Activated naive CD8-positive, alpha-beta T cell treated with anti-CD3 and anti-CD28 coated beads, Interleukin-2, amount 10 ng/mL, durations not matched to agents 7 days and 5 days (primary cell): Measurements from ENCODE around the gene ADCY5. TPM values are rescaled to one million over a fixed set of nuclear protein-coding genes. Genes with fewer than 3 reads are reported as not detected.

ENCODE experiments used
- ATAC-seq: fragments of 150-1000 bp; cut with Tn5 transposase; one replicate; pipeline ENCODE4 v1.10.0; 2021; ENCODE audit warnings: low read depth, moderate library complexity
- POLR2A ChIA-PET: fragments of 350-600 bp; sonication (Branson Sonifier 250); formaldehyde crosslinking; loops from one replicate; lab custom pipeline; 2021; ENCODE audit warnings: antibody characterized with exemption; lab: Charles Lee
- DNase-seq: peaks from one replicate; pipeline ENCODE4 v3.0.0; 2021
- H3K27ac Mint-ChIP-seq: one replicate; pipeline ENCODE4 v1.8.0; 2022; ENCODE audit warnings: mild to moderate bottlenecking, mixed read lengths
- H3K27me3 Mint-ChIP-seq: one replicate; pipeline ENCODE4 v1.8.0; 2022; ENCODE audit warnings: mild to moderate bottlenecking, moderate library complexity, mixed read lengths
- H3K36me3 Mint-ChIP-seq: one replicate; pipeline ENCODE4 v1.8.0; 2021; ENCODE audit warnings: mild to moderate bottlenecking, mixed read lengths
- H3K4me1 Mint-ChIP-seq: one replicate; pipeline ENCODE4 v1.8.0; 2021; ENCODE audit warnings: mixed read lengths
- H3K4me3 Mint-ChIP-seq: one replicate; pipeline ENCODE4 v1.8.0; 2022; ENCODE audit warnings: mild to moderate bottlenecking, moderate library complexity, mixed read lengths
- H3K9me3 Mint-ChIP-seq: one replicate; pipeline ENCODE4 v1.8.0; 2021; ENCODE audit warnings: mixed read lengths
- total RNA-seq, 2 experiments: library from RNA; stranded (reverse); gene quantifications; one replicate each; pipeline ENCODE4 v1.2.3, GENCODE V29; 2021

ADCY5 gene
- total RNA-seq, 2 experiments from 2014 or later: not detected

DNA sequence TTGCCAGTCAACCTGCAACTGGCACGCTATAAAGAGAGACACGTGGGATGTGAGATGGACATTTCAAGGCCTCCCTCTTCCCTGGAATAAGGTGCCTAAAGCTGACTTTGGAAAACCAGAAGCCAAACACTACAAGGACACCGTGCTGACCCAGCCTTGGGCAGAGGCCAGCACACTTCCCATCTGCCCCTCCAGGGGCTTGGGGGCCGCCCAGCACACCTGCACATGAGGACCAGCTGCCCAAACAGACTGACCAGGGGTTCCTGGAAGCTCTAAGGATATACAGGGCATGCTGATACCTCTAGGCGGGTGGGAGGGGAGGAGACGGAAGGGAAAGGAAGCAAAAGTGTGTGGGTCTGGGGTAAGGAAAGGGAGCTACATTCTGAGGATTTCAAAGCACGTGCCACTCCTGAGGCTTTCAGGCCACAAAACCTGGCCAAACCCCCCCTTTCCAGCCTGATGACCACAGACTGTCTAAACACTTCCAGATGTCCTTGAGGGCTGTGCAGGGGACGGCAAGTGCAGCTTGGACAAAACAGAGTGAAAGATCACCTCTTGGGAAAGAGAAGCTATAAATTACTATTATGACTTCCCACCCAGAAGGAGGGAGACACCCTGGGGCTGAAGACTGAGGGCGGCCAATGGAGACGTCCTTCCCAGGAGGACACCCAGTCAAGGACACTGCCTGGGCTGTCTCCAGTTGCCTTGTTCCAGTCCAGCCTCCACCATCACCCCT is 57.9 kb downstream of the ADCY5 start:
- H3K9me3 Mint-ChIP-seq: no peaks in the 10 kb centered on the region
- DNase-seq (no peak), ATAC-seq (no peak)
- no peak overlapping the region for H3K27ac Mint-ChIP-seq
- no peak overlapping the region for H3K4me3 Mint-ChIP-seq
- no peaks in the 10 kb centered on the region for H3K4me1 Mint-ChIP-seq
- H3K27me3 Mint-ChIP-seq: peaks cover 25% of the 10 kb centered on the region
- H3K36me3 Mint-ChIP-seq: no peaks in the 10 kb centered on the region
- POLR2A ChIA-PET: no interaction called here

DNA sequence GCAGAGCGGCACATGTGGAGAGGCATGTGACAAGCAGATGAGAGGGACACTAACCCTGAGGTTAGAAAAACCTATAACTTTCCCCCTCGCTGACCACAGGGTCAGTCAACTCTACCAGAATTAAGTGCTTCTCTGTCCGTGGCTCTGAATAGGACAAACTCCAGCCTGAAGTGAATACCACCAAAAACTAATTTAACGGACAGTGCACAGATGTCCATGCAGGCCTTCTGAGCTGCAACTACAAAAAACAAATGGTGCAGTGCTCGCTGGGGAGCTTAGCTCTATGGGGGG is 59.3 kb downstream of the ADCY5 start:
- Mint-ChIP-seq H3K9me3 (no peaks in the 10 kb centered on the region), H3K36me3 (no peaks in the 10 kb centered on the region), H3K27me3 (peaks cover 19% of the 10 kb centered on the region), H3K4me3 (no peak overlapping the region), H3K27ac (no peak overlapping the region), H3K4me1 (no peaks in the 10 kb centered on the region)
- no peak for DNase-seq
- ATAC-seq: no peak
- POLR2A ChIA-PET: no interaction called here

DNA sequence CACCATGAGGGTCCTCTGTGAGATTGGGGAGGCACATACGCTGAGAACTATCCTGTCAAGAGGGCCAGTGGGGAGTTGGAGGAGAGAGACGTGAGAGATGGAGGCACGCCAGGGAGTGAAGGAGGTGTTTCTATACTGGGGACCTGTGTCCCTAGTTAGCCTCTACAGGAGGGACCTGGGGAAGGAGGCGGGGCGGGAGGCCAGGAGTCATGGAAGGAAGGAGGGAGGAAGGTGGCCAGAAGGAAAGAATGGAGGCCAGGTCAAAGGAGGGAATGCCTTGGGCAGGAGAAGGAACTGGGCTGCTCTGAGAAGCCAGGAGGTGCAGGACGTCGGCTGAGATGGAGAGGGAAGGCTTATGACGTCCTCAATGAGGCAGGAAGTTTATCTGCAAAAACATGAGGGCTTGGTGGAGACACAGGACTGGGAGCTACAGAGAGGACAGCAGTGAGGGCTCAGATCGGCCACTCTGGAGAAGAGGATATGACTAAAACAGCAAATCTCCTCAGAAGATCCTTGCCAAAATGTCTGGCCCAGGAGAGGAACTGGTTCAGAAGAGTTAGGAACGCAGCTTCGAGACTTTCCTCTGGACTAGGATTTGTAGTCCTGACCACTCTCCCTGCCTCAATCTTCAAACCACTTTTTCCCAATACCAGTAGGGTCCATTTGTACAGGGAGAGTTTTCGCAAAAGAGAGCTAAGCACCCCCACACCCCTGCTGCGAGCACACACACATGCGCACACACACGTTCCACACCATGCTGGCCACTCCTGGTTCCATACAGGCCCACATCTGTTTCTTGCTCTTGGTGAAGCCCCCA is 59.9 kb downstream of the ADCY5 start:
- Mint-ChIP-seq H3K9me3 (no peaks in the 10 kb centered on the region), H3K4me3 (no peak overlapping the region), H3K27ac (no peak overlapping the region), H3K27me3 (peaks cover 19% of the 10 kb centered on the region), H3K4me1 (no peaks in the 10 kb centered on the region), H3K36me3 (no peaks in the 10 kb centered on the region)
- POLR2A ChIA-PET: no interaction called here
- ATAC-seq (no peak), DNase-seq (no peak)

DNA sequence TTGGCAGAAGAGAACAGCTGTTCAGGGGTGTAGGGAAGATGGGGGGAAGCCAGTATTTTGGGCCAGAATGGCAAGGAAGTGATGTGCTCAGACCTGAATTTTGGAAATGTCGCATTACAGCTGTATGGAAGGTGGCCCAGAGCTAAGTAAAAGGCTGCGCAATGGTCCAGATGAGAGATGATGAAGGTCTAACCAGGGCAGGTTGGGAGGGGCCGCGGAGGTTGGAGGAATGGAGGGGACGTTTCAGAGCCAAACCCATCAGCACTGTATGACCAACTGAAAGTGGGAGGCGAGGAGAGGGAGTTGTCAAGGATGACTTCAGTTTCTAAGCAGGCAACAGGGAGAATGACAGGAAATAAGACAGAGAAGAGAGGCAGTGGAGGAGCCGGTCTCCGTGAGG is 60.8 kb downstream of the ADCY5 start:
- no peak for ATAC-seq
- Mint-ChIP-seq H3K27ac (no peak overlapping the region), H3K9me3 (no peaks in the 10 kb centered on the region), H3K36me3 (no peaks in the 10 kb centered on the region), H3K4me3 (no peak overlapping the region), H3K4me1 (no peaks in the 10 kb centered on the region), H3K27me3 (peaks cover 19% of the 10 kb centered on the region)
- no peak for DNase-seq
- POLR2A ChIA-PET: no interaction called here

DNA sequence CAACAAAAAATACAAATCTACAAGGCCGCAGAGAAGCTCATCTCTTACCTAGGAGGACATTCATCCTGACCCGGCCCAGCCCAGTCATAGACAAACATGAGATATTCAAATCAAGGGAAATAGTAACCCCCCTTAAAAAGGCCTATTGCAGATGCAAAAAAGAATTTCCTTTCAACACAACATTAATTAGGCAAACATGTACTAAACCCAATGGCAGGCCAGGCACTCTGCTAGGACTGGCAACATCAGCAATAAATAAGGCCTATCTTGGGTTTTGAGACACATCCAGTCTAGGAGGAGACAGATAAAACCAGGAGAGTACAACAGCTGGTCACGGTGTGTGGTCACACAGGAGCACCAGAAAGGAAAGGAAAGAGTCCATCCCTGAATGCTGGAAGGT is 61.4 kb downstream of the ADCY5 start:
- no peaks in the 10 kb centered on the region for H3K9me3 Mint-ChIP-seq
- no peak for ATAC-seq
- H3K27ac Mint-ChIP-seq: no peak overlapping the region
- POLR2A ChIA-PET: no interaction called here
- no peaks in the 10 kb centered on the region for H3K4me1 Mint-ChIP-seq
- H3K36me3 Mint-ChIP-seq: no peaks in the 10 kb centered on the region
- peaks cover 16% of the 10 kb centered on the region for H3K27me3 Mint-ChIP-seq
- DNase-seq: no peak
- H3K4me3 Mint-ChIP-seq: no peak overlapping the region

DNA sequence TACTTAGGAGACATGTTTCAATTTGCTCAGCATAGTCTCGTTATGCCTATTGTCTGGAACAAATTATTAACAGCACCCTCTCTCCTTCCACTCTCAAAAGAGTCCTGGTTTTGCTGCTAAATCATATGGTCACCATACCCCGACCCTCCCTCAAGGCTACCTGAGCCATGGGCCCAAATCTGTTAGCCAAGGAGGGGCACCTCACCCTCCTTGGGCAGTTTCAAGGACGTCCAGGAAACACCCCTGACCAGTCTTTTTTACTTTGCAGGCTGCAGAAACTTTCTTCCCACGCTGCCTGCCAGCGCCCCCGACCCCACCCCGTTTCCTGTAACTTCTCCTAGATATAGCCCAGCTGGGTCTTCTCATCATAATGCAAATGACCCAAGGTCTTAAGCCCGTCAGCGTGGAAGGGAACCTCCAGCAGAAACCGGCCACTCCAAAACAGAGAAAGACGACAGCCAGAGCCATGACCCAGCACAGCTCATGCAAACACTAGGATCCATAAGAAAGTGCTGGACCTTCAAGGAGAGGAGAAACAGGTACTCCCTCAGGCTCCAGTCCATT is 62.3 kb downstream of the ADCY5 start:
- POLR2A ChIA-PET: no interaction called here
- no peaks in the 10 kb centered on the region for H3K9me3 Mint-ChIP-seq
- peaks cover 12% of the 10 kb centered on the region for H3K27me3 Mint-ChIP-seq
- H3K27ac Mint-ChIP-seq: no peak overlapping the region
- ATAC-seq (no peak), DNase-seq (no peak)
- H3K4me1 Mint-ChIP-seq: no peaks in the 10 kb centered on the region
- H3K36me3 Mint-ChIP-seq: no peaks in the 10 kb centered on the region
- no peak overlapping the region for H3K4me3 Mint-ChIP-seq

DNA sequence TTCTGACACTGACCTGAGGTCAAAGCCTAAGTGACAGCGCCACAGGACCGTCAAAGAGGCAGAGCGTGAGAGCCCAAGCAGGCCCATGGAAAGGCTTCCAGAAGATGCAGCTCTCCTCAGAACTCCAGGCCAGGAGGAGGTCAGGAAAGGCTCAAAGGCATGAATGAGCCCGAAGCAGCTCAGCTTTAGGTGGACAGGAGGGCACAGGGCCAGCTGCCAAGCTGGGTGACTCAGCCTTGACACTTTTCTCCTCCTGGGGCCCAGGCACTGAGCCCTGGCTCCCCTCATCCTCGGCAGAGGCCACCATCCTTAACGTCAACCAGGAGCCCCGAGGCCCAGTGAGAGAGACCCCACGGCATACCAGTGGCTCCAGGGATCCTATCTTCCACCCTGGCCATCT is 62.9 kb downstream of the ADCY5 start:
- no peaks in the 10 kb centered on the region for H3K4me1 Mint-ChIP-seq
- no peaks in the 10 kb centered on the region for H3K36me3 Mint-ChIP-seq
- no peak for ATAC-seq
- H3K27me3 Mint-ChIP-seq: peaks cover 9% of the 10 kb centered on the region
- H3K9me3 Mint-ChIP-seq: no peaks in the 10 kb centered on the region
- no peak overlapping the region for H3K4me3 Mint-ChIP-seq
- H3K27ac Mint-ChIP-seq: no peak overlapping the region
- DNase-seq: no peak
- POLR2A ChIA-PET: no interaction called here

DNA sequence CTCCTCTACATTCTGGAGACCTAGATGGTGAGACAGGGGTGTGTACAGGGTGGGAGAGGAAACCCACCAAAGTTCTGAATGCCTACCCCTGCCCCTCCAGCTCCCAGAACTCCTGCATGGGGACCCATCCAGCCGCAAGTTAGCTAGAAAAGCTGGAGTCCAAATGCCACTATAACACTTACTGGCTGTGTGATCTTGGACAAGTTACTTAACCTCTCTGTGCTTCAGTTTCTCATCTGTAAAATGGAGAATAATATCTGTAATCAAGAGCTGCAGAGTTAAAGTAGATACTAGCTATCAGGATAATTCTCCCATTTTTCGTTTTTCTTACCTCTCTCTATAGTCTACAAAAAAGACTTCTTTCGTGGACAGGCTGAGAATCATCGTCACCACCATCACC is 63.4 kb downstream of the ADCY5 start:
- no peak overlapping the region for H3K4me3 Mint-ChIP-seq
- ATAC-seq: no peak
- H3K9me3 Mint-ChIP-seq: no peaks in the 10 kb centered on the region
- POLR2A ChIA-PET: no interaction called here
- H3K36me3 Mint-ChIP-seq: no peaks in the 10 kb centered on the region
- H3K4me1 Mint-ChIP-seq: no peaks in the 10 kb centered on the region
- no peak for DNase-seq
- peaks cover 9% of the 10 kb centered on the region for H3K27me3 Mint-ChIP-seq
- no peak overlapping the region for H3K27ac Mint-ChIP-seq

DNA sequence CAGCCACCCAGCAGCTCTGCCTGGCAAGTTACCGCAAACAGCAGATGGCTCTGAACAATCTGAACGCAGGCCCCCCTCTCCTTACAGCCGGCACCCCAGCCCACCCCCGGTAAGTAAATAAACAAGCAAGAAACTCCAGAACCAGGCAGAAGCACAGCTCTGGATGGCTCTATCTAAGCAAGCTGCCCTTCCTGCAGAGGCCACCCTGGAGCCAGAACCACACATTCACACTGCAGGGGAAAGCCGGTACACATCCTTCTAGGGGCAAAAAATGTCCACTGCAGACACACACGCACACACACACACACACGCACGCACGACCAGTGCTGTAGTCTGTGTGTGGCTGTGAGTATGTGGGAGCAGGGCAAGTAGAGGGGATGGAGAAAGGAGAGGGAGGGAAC is 63.9 kb downstream of the ADCY5 start:
- DNase-seq (no peak), ATAC-seq (no peak)
- POLR2A ChIA-PET: no interaction called here
- H3K27me3 Mint-ChIP-seq: peaks cover 9% of the 10 kb centered on the region
- no peak overlapping the region for H3K4me3 Mint-ChIP-seq
- no peaks in the 10 kb centered on the region for H3K36me3 Mint-ChIP-seq
- H3K4me1 Mint-ChIP-seq: no peaks in the 10 kb centered on the region
- H3K9me3 Mint-ChIP-seq: no peaks in the 10 kb centered on the region
- no peak overlapping the region for H3K27ac Mint-ChIP-seq

DNA sequence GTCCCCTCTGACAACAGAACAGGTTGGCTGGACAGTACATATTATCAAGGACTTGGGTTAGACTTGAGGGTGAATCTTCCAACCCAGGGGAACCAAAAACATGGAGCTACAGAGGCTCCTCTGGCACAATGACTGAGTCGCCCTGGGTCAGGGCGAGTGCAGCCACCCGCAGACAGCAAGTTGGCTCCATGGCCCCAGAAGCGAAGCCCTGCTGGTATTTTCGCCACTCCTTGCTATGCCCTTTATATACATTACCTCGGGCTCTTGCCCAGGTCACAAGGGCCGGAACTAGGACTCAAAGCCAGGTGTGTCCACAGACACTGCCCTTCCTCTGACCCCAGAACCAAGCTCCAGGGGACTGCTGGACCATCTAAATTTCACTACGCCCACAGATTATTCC is 64.6 kb downstream of the ADCY5 start:
- Mint-ChIP-seq H3K4me3 (no peak overlapping the region), H3K27ac (no peak overlapping the region), H3K36me3 (no peaks in the 10 kb centered on the region), H3K4me1 (no peaks in the 10 kb centered on the region), H3K9me3 (no peaks in the 10 kb centered on the region), H3K27me3 (peaks cover 9% of the 10 kb centered on the region)
- POLR2A ChIA-PET: no interaction called here
- no peak for ATAC-seq
- no peak for DNase-seq

DNA sequence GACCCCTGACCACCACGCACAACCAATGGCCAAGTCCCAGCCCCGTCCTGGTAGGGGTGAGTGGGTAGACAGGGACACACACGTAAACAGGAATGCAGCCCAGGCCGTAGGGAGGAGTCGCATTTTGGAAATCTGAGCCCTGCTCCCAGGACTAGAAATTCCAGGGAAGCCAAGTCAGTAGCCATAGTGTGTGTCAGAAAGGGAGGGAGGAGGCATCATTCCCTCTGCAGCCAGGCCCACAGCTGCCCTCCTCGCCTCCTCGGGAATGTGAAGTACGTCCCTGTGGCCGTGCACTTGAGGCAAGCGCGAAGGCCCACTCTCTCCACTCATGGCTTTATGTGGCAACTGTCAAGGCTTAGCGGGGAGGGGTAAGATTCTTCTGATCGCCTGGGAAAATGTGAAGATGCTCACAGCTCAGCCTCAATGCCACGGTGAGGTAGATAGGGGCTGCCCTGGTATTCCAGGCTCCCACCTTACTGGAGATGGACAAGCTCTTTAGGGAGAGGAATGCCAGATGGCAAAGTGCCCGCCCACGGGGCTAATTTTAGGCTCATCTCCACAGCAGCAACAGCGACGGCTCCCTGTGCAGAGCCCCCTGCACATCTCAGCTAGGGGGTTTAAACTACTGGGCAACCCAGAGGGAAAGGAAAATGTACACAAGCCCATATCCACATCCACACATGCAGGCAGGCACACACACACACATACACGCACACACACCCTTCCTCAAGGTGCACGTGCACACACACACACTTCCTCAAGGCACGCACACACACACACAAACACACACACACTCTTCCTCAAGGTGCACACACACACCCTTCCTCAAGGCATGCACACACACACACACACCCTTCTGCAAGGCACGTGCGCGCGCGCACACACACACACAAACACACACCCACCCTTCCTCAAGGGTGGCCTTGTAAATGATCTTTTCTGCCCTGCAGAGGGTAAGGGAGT is 65.5 kb downstream of the ADCY5 start:
- DNase-seq (no peak), ATAC-seq (no peak)
- Mint-ChIP-seq H3K4me1 (no peaks in the 10 kb centered on the region), H3K9me3 (no peaks in the 10 kb centered on the region), H3K27me3 (peaks cover 5% of the 10 kb centered on the region), H3K4me3 (no peak overlapping the region), H3K36me3 (no peaks in the 10 kb centered on the region), H3K27ac (no peak overlapping the region)
- POLR2A ChIA-PET: no interaction called here

DNA sequence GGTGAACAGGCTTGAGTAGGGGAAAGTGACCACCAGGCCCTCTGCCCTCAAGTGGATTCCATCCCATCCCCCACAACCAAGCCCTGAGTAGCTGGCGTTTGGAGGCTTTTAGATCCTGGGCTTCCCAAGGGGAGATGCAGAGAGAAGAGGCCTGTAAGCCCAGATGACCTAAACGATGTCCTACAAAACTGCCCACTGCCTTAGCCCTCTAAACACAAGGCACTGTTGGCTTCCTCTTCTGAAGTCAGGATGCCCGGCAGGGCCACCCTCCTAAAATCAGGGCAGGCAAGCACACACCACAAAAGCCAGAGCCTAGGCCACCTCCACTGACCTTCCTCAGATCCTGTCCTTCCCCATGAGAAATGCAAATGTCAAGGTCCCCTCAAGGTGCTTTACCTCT is 68.6 kb downstream of the ADCY5 start:
- H3K36me3 Mint-ChIP-seq: no peaks in the 10 kb centered on the region
- POLR2A ChIA-PET: no interaction called here
- no peak overlapping the region for H3K4me3 Mint-ChIP-seq
- H3K27me3 Mint-ChIP-seq: peaks cover 5% of the 10 kb centered on the region
- H3K4me1 Mint-ChIP-seq: no peaks in the 10 kb centered on the region
- H3K27ac Mint-ChIP-seq: no peak overlapping the region
- DNase-seq: no peak
- H3K9me3 Mint-ChIP-seq: no peaks in the 10 kb centered on the region
- ATAC-seq: no peak

DNA sequence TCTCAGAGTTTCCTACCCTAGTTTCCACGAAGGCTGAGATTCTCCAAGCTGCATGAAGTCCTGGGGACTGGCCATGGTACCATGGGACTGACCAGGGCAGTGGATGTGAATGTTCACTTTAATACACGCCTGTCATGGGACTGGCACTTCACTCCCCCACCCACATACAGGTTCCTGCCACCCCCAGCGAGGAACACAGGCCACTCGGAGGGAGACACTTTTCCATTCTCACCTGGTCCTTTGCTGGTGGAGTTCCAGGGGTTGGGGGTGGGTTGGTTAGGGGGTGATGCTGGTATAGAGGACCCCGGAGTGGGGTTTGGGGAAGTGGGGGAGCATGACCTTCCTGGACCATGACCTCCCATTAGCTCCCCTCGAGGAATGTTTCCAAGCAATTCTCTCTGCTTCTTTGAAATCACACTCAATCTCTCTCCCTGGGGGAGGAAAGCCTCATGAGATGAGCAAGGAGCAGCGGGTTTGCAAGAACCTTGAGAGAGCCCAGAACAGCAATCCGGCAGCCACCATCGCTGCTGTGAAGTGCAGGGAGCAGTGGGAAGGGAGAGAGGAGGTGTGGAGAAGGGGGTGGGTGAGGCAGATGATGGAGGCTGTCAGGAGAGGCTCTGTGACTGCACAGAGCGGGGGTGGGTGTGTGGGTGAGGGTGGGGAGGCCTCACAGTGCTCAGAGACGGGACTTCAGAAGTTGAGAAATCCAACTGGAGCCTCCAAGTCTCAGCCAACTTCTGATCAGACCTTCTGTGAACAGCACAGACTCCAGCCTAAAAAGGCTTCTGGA is 69.7 kb downstream of the ADCY5 start:
- H3K4me1 Mint-ChIP-seq: no peaks in the 10 kb centered on the region
- H3K27me3 Mint-ChIP-seq: peaks cover 7% of the 10 kb centered on the region

More for the DNA sequence above, 69.7 kb downstream of the ADCY5 start:
- H3K36me3 Mint-ChIP-seq: no peaks in the 10 kb centered on the region
- no peak overlapping the region for H3K4me3 Mint-ChIP-seq
- DNase-seq: no peak
- H3K27ac Mint-ChIP-seq: no peak overlapping the region
- no peaks in the 10 kb centered on the region for H3K9me3 Mint-ChIP-seq
- no peak for ATAC-seq
- POLR2A ChIA-PET: no interaction called here
